Endothelial cell of umbilical vein (primary cell): ENCODE results near the gene CNNM2. TPM values are rescaled to one million over a fixed set of nuclear protein-coding genes. Genes with fewer than 3 reads are reported as not detected.

ENCODE experiments used
- BruUV-seq: library from RNA; stranded (reverse); fragments of 400-500 nt; replicated peaks from 2 replicates; lab custom pipeline; 2021; lab: Mats Ljungman, UMichigan
- CTCF ChIA-PET: fragments of 300-600, 350-600 bp; sonication (Branson Sonifier 250); formaldehyde crosslinking; loops from one replicate; lab custom pipeline; 2021; ENCODE audit warnings: antibody characterized with exemption, inconsistent platforms; lab: Charles Lee
- POLR2A ChIA-PET: fragments of 300-600, 350-600 bp; sonication (Branson Sonifier 250); formaldehyde crosslinking; loops from one replicate; lab custom pipeline; 2021; ENCODE audit warnings: antibody characterized with exemption, inconsistent platforms; lab: Charles Lee
- DNase-seq: peaks from one replicate; pipeline ENCODE4 v3.0.0-alpha.2; 2011; ENCODE audit warnings: low read depth, low spot score
- FAIRE-seq: peaks from 2 replicates; lab custom pipeline; 2011; peaks lifted over from hg19 to GRCh38; lab: Jason Lieb, UNC
- H2AFZ ChIP-seq: 2 replicates; pipeline ENCODE4 v1.6.0; 2012; ENCODE audit warnings: low read depth, low read length, control low read depth, inconsistent platforms
- H3K27ac ChIP-seq: 2 replicates; pipeline ENCODE4 v1.5.1; 2011; ENCODE audit warnings: low read depth, mild to moderate bottlenecking, control low read depth, low read length, moderate library complexity; ENCODE audit not compliant: insufficient read depth
- H3K27me3 ChIP-seq, 2 experiments: 2 replicates each; pipeline versions ENCODE4 v1.6.0 to v1.6.1; 2011; ENCODE audit warnings: low read length in 2 of 2, mixed read lengths in 1 of 2; ENCODE audit not compliant: control insufficient read depth in 2 of 2, insufficient read depth in 2 of 2
- H3K36me3 ChIP-seq, 2 experiments: 2 replicates in 1 of 2; 3 replicates in 1 of 2; pipeline ENCODE4 v1.5.1; 2011; ENCODE audit warnings: low read length in 2 of 2, mild to moderate bottlenecking in 1 of 2, moderate library complexity in 1 of 2; ENCODE audit not compliant: control insufficient read depth in 2 of 2, insufficient read depth in 2 of 2; ENCODE audit errors: extremely low read depth in 1 of 2
- H3K4me1 ChIP-seq: 3 replicates; pipeline ENCODE4 v1.5.1; 2011; ENCODE audit warnings: mild to moderate bottlenecking, low read length; ENCODE audit not compliant: control insufficient read depth, insufficient read depth; ENCODE audit errors: extremely low read depth
- H3K4me2 ChIP-seq: 2 replicates; pipeline ENCODE4 v1.6.1; 2011; ENCODE audit warnings: low read length, control low read depth, mixed read lengths; ENCODE audit not compliant: insufficient read depth
- H3K4me3 ChIP-seq, 3 experiments: fragments of 200-600 bp in 1 of 3; sonication (generic), shearing (Covaris generic) in 1 of 3; replicated peaks in 1 of 3; 2 replicates each; pipeline ENCODE4 v1.5.1; 2011 to 2016; ENCODE audit warnings: control low read depth in 3 of 3, low read length in 3 of 3, mild to moderate bottlenecking in 2 of 3, inconsistent platforms in 1 of 3, low read depth in 1 of 3, moderate library complexity in 1 of 3; ENCODE audit not compliant: insufficient read depth in 1 of 3
- H3K79me2 ChIP-seq: 2 replicates; pipeline ENCODE4 v1.6.0; 2012; ENCODE audit warnings: low read length, inconsistent platforms; ENCODE audit not compliant: control insufficient read depth, insufficient read depth
- H3K9ac ChIP-seq: replicated peaks from 2 replicates; pipeline ENCODE3; 2011; ENCODE audit warnings: low read length, control low read depth; ENCODE audit not compliant: insufficient read depth; ENCODE audit errors: extremely low read depth
- H3K9me1 ChIP-seq: replicated peaks from 3 replicates; pipeline ENCODE4 v1.6.0; 2011; ENCODE audit warnings: mild to moderate bottlenecking, low read length; ENCODE audit not compliant: control insufficient read depth, insufficient read depth; ENCODE audit errors: extremely low read depth
- H3K9me3 ChIP-seq: replicated peaks from 2 replicates; pipeline ENCODE4 v1.5.1; 2012; ENCODE audit warnings: low read length, inconsistent platforms; ENCODE audit not compliant: control insufficient read depth, insufficient read depth
- H4K20me1 ChIP-seq: replicated peaks from 2 replicates; pipeline ENCODE3; 2011; ENCODE audit warnings: mild to moderate bottlenecking, low read length; ENCODE audit not compliant: control insufficient read depth, insufficient read depth; ENCODE audit errors: extremely low read depth
- CTCF ChIP-seq, 2 donors: IDR thresholded peaks; 1 replicate in 1 of 2; 2 replicates in 1 of 2; pipeline ENCODE4 v1.5.1; 2011; ENCODE audit warnings: low read length in 2 of 2, mild to moderate bottlenecking in 2 of 2, moderate library complexity in 2 of 2, control low read depth in 1 of 2, inconsistent platforms in 1 of 2, low read depth in 1 of 2; ENCODE audit not compliant: insufficient read depth in 1 of 2; ENCODE audit errors: extremely low read depth in 1 of 2
- EZH2 ChIP-seq: IDR thresholded peaks from 2 replicates; pipeline ENCODE4 v1.6.1; 2012; ENCODE audit warnings: borderline replicate concordance, low read depth, mild to moderate bottlenecking, moderate library complexity, low read length, inconsistent platforms; ENCODE audit not compliant: severe bottlenecking
- FOS ChIP-seq: IDR thresholded peaks from 2 replicates; pipeline ENCODE4 v1.6.1; 2011; ENCODE audit warnings: mild to moderate bottlenecking, low read length, moderate library complexity, borderline replicate concordance; ENCODE audit not compliant: insufficient read depth
- GATA2 ChIP-seq: IDR thresholded peaks from 2 replicates; pipeline ENCODE4 v1.7.0; 2011; ENCODE audit warnings: low read depth, mild to moderate bottlenecking, moderate library complexity, mixed read lengths, low read length; ENCODE audit not compliant: insufficient read length, insufficient read depth
- JUN ChIP-seq: IDR thresholded peaks from 2 replicates; pipeline ENCODE4 v1.6.1; 2011; ENCODE audit warnings: borderline replicate concordance, low read depth; ENCODE audit not compliant: insufficient read length, insufficient read depth
- MAX ChIP-seq: IDR thresholded peaks from 2 replicates; pipeline ENCODE4 v1.6.1; 2011; ENCODE audit not compliant: insufficient read depth, insufficient read length
- MYC ChIP-seq: IDR thresholded peaks from one replicate; pipeline ENCODE4 v1.6.1; 2011; ENCODE audit warnings: mild to moderate bottlenecking, low read depth, low read length
- POLR2A ChIP-seq: IDR thresholded peaks from 2 replicates; pipeline ENCODE4 v1.6.1; 2012; ENCODE audit warnings: low read depth, mild to moderate bottlenecking, control low read depth, low read length
- POLR2AphosphoS5 ChIP-seq: IDR thresholded peaks from 2 replicates; pipeline ENCODE4 v1.6.1; 2012; ENCODE audit warnings: low read depth, mild to moderate bottlenecking, control low read depth, low read length, moderate library complexity; ENCODE audit not compliant: insufficient read depth
- dilution Hi-C: fragments of 300-500 bp; cut with MboI; formaldehyde crosslinking; loops from one replicate; pipeline ENCODE4 v1.15.0; 2019; ENCODE audit warnings: low sequenced_read_pairs; ENCODE audit not compliant: extremely low pct_ligation_motif_present
- intact Hi-C: fragments of 100-400 bp; cut with micrococcal nuclease; formaldehyde crosslinking; loops from one replicate; pipeline ENCODE4 v1.10.0; 2022
- polyA plus RNA-seq, 4 experiments: library from polyadenylated mRNA; depleted of rRNA in 3 of 4; stranded (reverse) in 3 of 4; unstranded in 1 of 4; fragments of >200 nt; gene quantifications; 2 replicates each; pipeline versions ENCODE4 v1.2.1 to v1.2.3, GENCODE V29; 2011 to 2012; ENCODE audit warnings: missing spikeins in 1 of 4
- total RNA-seq: library from RNA; stranded (reverse); gene quantifications from 2 replicates; pipeline ENCODE4 v1.2.3, GENCODE V29; 2021

The CNNM2 gene
- total and polyA plus RNA-seq, 2 donors (not counting 3 experiments of a cell fraction or from before 2014, with no cell fraction given) = 1.9 to 3.0 TPM

GRCh38 chr10:103072276-103072675, 154.2 kb downstream of the CNNM2 start:
- ChIA-PET POLR2A (no interaction called here), CTCF (interaction anchor here (1.7 to 2.1 kb wide), 2 partner anchors 154 to 172 kb away, joined by 4 to 9 read pairs; partner anchors contain the start of gene CNNM2)
- no peak for FAIRE-seq

More at GRCh38 chr10:103072276-103072675, 154.2 kb downstream of the CNNM2 start:
- H3K36me3 ChIP-seq = no peaks in the 10 kb centered on the region
- no peak for DNase-seq
- dilution Hi-C loops (no loop called here), intact Hi-C loops (no loop called here)
- H3K9me3 ChIP-seq = no peaks in the 10 kb centered on the region
- H3K9me1 ChIP-seq = no peaks in the 10 kb centered on the region
- no peak overlapping the region for H2AFZ ChIP-seq
- H3K27ac ChIP-seq = no peak overlapping the region
- no peaks in the 10 kb centered on the region for H4K20me1 ChIP-seq
- BruUV-seq = no TSS peak
- H3K27me3 ChIP-seq = no peaks in the 10 kb centered on the region
- H3K4me2 ChIP-seq = no peak overlapping the region
- TF ChIP-seq MYC (no peak), CTCF (IDR thresholded peaks at IDR 0.05; ENCODE audit: extremely low read depth in 1 of 2, insufficient read depth in 1 of 2, low read depth in 1 of 2, low read length in 2 of 2) (no peak), JUN (no peak), FOS (no peak), POLR2AphosphoS5 (no peak), EZH2 (no peak), GATA2 (no peak), MAX (no peak), POLR2A (no peak)
- peaks cover 2% of the 10 kb centered on the region for H3K4me1 ChIP-seq
- H3K4me3 ChIP-seq = no peak overlapping the region
- no peaks in the 10 kb centered on the region for H3K79me2 ChIP-seq
- H3K9ac ChIP-seq = no peak overlapping the region
